Measurements from ENCODE around the gene PRKAA1. TPM values are rescaled to one million over a fixed set of nuclear protein-coding genes. Genes with fewer than 3 reads are reported as not detected.
A peak's percentile ranks its signal among the peaks of the same experiment; 100 is the strongest.
"Not testable (repeated sequence)": the region's sequence is repeated elsewhere in the genome, so short reads cannot be mapped to it uniquely, and the experiment has no call there.

PRKAA1 gene
- total RNA-seq, 4 donors from 2014 or later = 66.5 to 113 (median 97.9) TPM

GRCh38 chr5:40797273-40798011 is 732 bp downstream of the PRKAA1 start:
- Histone ChIP-seq H3K4me1 (peaks cover 0 to 61% (median 6%) of the 10 kb centered on the region in 3 donors), H3K27ac (peak overlapping the region; percentile 57 to 99 (median 95)), H3K4me3 (peak overlapping the region; percentile 65 to 99), H3K27me3 (no peaks in the 10 kb centered on the region), H3K9me3 (no peaks in the 10 kb centered on the region), H3K36me3 (no peaks in the 10 kb centered on the region)
- WGBS, 2 donors (ENCODE audit: low coverage in 1 of 2) = 0 to 1% methylated on average over 8 to 9 of the region's 56 CpGs
- ATAC-seq = peak; percentile 65
- TF ChIP-seq POLR2A (IDR thresholded peaks at IDR 0.05) (no peak), CTCF (IDR thresholded peaks at IDR 0.05) (no peak), EP300 (IDR thresholded peaks at IDR 0.05) (no peak), POLR2AphosphoS5 (IDR thresholded peaks at IDR 0.05) (no peak)

GRCh38 chr5:40796487-40796889 is 1.7 kb downstream of the PRKAA1 start:
- Histone ChIP-seq H3K4me3 (peak overlapping the region; percentile 65 to 99), H3K9me3 (no peaks in the 10 kb centered on the region), H3K36me3 (no peaks in the 10 kb centered on the region), H3K4me1 (peaks cover 3 to 70% (median 6%) of the 10 kb centered on the region in 3 donors), H3K27ac (peak overlapping the region in 2 of 4 donors; percentile 94 to 99), H3K27me3 (no peaks in the 10 kb centered on the region)
- 31 to 33% methylated on average over 3 of the region's 3 CpGs for WGBS, 2 donors (ENCODE audit: low coverage in 1 of 2)
- TF ChIP-seq POLR2AphosphoS5 (IDR thresholded peaks at IDR 0.05) (peak; percentile 66), POLR2A (IDR thresholded peaks at IDR 0.05) (no peak), EP300 (IDR thresholded peaks at IDR 0.05) (no peak)
- ATAC-seq = peak; percentile 35

- WGBS, 2 donors (ENCODE audit: low coverage in 1 of 2) = 88 to 100% methylated on average over 1 to 2 of the region's 3 CpGs
- not testable (repeated sequence) for H3K4me3 ChIP-seq, H3K36me3 ChIP-seq, H3K27ac ChIP-seq, H3K9me3 ChIP-seq, H3K27me3 ChIP-seq, ATAC-seq
- peaks cover 5 to 82% (median 12%) of the 10 kb centered on the region in 3 donors for H3K4me1 ChIP-seq
Observed at GRCh38 chr5:40794877-40795276, 3.3 kb downstream of the PRKAA1 start.

GRCh38 chr5:40794340-40794739 is 3.8 kb downstream of the PRKAA1 start:
- ATAC-seq, H3K4me3 ChIP-seq, H3K9me3 ChIP-seq, H3K27ac ChIP-seq, H3K36me3 ChIP-seq, H3K27me3 ChIP-seq: not testable (repeated sequence)
- peaks cover 5 to 81% (median 12%) of the 10 kb centered on the region in 3 donors for H3K4me1 ChIP-seq

GRCh38 chr5:40792691-40793090 is 5.5 kb downstream of the PRKAA1 start:
- H3K9me3 ChIP-seq, ATAC-seq, H3K4me3 ChIP-seq, H3K27me3 ChIP-seq, H3K27ac ChIP-seq: not testable (repeated sequence)
- Histone ChIP-seq H3K36me3 (peaks cover 0 to 10% of the 10 kb centered on the region in 2 donors), H3K4me1 (peaks cover 5 to 76% (median 12%) of the 10 kb centered on the region in 3 donors)
- 87% methylated on average over 8 of the region's 10 CpGs; no CpG with 5 or more reads in 1 of the 2 donors for WGBS, 2 donors (ENCODE audit: low coverage in 1 of 2)

GRCh38 chr5:40791715-40792139 is 6.4 kb downstream of the PRKAA1 start:
- Histone ChIP-seq H3K4me1 (peaks cover 5 to 72% (median 12%) of the 10 kb centered on the region in 3 donors), H3K9me3 (peaks cover 0 to 7% (median 0%) of the 10 kb centered on the region in 3 donors), H3K36me3 (peaks cover 0 to 10% of the 10 kb centered on the region in 2 donors), H3K27ac (no peak overlapping the region), H3K4me3 (no peak overlapping the region), H3K27me3 (no peaks in the 10 kb centered on the region)
- TF ChIP-seq CTCF (IDR thresholded peaks at IDR 0.05) = no peak
- WGBS, 2 donors (ENCODE audit: low coverage in 1 of 2) = 62 to 67% methylated on average over 3 of the region's 3 CpGs
- ATAC-seq = no peak

- no peak overlapping the region for H3K4me3 ChIP-seq
- no peak for TF ChIP-seq CTCF (IDR thresholded peaks at IDR 0.05)
- TF ChIP-seq EP300 (IDR thresholded peaks at IDR 0.05) = no peak
- no peak for TF ChIP-seq POLR2A (IDR thresholded peaks at IDR 0.05)
- TF ChIP-seq POLR2AphosphoS5 (IDR thresholded peaks at IDR 0.05) = no peak
- 34 to 46% methylated on average over 3 of the region's 3 CpGs for WGBS, 2 donors (ENCODE audit: low coverage in 1 of 2)
- no peaks in the 10 kb centered on the region for H3K27me3 ChIP-seq
- peaks cover 0 to 10% of the 10 kb centered on the region in 2 donors for H3K36me3 ChIP-seq
- H3K4me1 ChIP-seq = peaks cover 5 to 65% (median 9%) of the 10 kb centered on the region in 3 donors
- no peak for ATAC-seq
- H3K9me3 ChIP-seq = peaks cover 0 to 7% (median 0%) of the 10 kb centered on the region in 3 donors
- H3K27ac ChIP-seq = no peak overlapping the region
Observed at GRCh38 chr5:40790947-40791593, 7.1 kb downstream of the PRKAA1 start.

- not testable (repeated sequence) for H3K9me3 ChIP-seq, ATAC-seq, H3K27me3 ChIP-seq, H3K4me3 ChIP-seq, H3K27ac ChIP-seq
- Histone ChIP-seq H3K36me3 (peaks cover 0 to 10% of the 10 kb centered on the region in 2 donors), H3K4me1 (peaks cover 5 to 47% (median 6%) of the 10 kb centered on the region in 3 donors)
- WGBS, 2 donors (ENCODE audit: low coverage in 1 of 2) = 98 to 100% methylated on average over 5 of the region's 5 CpGs
Observed at GRCh38 chr5:40788941-40789340, 9.2 kb downstream of the PRKAA1 start.
